ENCODE results near the gene TRIO.

TRIO gene

DNA sequence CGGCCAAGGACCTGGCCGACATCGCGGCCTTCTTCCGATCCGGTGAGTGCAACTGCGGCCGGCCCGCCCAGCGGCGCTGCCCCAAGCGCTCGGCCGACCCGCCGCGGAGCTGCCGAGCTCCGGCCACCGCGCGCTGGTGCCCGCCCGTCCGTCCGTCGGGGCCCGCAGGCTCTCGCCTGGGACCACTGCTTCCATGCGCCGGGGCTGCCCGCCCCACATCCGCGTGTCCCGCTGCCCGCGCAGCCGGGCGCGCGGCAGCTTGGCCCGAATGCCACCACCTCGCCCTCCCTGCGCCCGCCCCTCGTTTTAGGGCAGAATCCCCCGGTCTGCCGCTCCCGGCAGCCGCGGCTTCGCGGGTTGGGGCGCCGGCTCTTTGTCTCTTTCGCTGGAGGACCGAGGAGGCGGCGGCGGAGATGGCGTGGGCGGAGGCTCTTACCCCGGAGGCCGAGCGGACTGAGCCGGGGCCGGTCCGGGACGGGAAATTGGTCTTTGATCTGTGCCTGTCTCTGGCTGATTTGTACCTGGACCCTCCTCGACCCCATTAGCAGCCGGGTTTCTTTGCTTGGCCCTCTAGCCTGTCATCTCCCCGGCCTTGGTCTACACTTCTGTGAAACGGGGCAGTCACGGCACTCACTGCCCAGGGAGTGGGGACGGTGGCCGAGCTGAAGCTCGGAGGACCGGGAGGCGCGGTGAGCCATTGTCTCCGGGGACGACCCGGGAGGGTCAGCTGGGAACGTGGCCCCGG is 871 bp downstream of the TRIO start:
- Histone ChIP-seq H3K4me1 (ENCODE audit: control insufficient read depth in 2 of 2, insufficient read depth in 1 of 2, low read depth in 1 of 2, low read length in 2 of 2) (peaks cover 18 to 28% of the 10 kb centered on the region in 2 donors), H2BK5ac (ENCODE audit: low read length) (no peak overlapping the region), H3K79me1 (ENCODE audit: low read depth, low read length) (peaks cover 10% of the 10 kb centered on the region), H3K23ac (ENCODE audit: low read depth, low read length, poor library complexity) (peak overlapping the region; percentile 25), H2AK5ac (ENCODE audit: low read depth, low read length) (peak overlapping the region; percentile 85), H3K4ac (ENCODE audit: low read length) (no peak overlapping the region), H2AFZ (ENCODE audit: low read length) (peak overlapping the region; percentile 74), H3K18ac (ENCODE audit: low read length) (peak overlapping the region; percentile 92), H3K36me3 (replicated peaks in 1 of 2; ENCODE audit: control insufficient read depth in 2 of 2, insufficient read depth in 2 of 2, low read length in 2 of 2) (no peaks in the 10 kb centered on the region), H2BK120ac (ENCODE audit: low read depth, low read length) (peak overlapping the region; percentile 41), H2BK12ac (ENCODE audit: low read length) (no peak overlapping the region), H3K9me3 (replicated peaks in 1 of 2; ENCODE audit: control insufficient read depth in 2 of 2, insufficient read depth in 1 of 2, low read depth in 1 of 2, low read length in 2 of 2) (no peaks in the 10 kb centered on the region), H3K4me2 (ENCODE audit: insufficient read depth, low read length, poor library complexity, severe bottlenecking) (peak overlapping the region; percentile 79), H3K27ac (replicated peaks; ENCODE audit: low read length) (peak overlapping the region; percentile 94), H3K9ac (ENCODE audit: low read depth, low read length, poor library complexity) (peak overlapping the region; percentile 96), H4K8ac (ENCODE audit: low read depth, low read length) (no peak overlapping the region), H3K4me3 (ENCODE audit: low read length in 2 of 2) (peak overlapping the region; percentile 97 to 99), H3K27me3 (ENCODE audit: control insufficient read depth in 3 of 3, insufficient read depth in 3 of 3, low read depth in 1 of 3, low read length in 3 of 3) (no peaks in the 10 kb centered on the region), H3K14ac (ENCODE audit: low read length) (peak overlapping the region; percentile 87), H4K91ac (ENCODE audit: low read depth, low read length, poor library complexity) (no peak overlapping the region), H2BK15ac (ENCODE audit: low read length) (no peak overlapping the region)
- DNase-seq (ENCODE audit: low spot score), result no peak
- no CpG with 5 or more reads among the region's 85 CpGs for WGBS, 2 donors (ENCODE audit: extremely low coverage in 2 of 2, insufficient read length in 2 of 2, insufficient replicate concordance in 1 of 2)

DNA sequence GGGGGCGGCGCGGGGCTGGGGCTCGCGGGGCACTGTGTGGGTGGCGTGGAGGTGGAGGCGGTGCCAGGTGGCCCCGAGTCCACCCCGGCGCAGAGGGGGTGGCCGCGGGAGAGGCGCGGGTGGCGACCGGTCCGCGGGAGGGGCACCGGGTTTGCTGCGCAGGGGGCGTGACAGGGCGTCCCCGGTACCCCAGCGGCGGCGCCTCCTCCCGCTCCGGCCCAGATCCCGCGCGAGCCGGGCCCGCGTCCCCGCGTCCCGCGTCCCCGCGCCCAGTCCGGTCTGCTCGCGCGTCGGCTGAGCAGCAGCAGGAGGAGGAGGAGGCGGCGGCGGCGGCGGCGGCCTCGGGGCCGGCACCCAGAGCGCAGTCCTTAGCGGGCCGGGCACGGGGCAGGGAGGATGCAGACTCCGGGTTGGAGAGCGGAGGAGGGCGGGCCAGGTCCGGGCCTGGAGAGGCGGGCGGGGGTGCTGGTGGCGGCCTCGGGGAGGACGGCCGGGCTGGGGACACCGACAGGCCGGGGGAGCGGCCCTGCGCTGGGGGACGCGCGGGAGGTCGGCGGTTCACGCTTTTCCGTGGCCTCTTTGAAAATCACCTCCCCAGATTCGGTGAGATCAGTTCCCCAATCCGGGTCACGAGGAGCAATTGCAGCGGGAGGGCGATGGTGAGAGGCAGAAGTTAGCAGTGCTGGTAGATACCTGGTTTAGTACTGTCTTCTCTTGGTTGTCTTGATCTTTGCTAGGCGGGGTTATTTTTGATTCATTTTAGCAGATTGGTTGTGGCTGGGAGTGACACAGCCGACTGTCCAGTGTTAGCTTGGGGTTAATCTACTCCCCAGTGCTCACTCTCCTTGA is 1.7 kb downstream of the TRIO start:
- peak overlapping the region; percentile 96 for H3K9ac ChIP-seq (ENCODE audit: low read depth, low read length, poor library complexity)
- H2AK5ac ChIP-seq (ENCODE audit: low read depth, low read length), result peak overlapping the region; percentile 85
- peak; percentile 49 for DNase-seq (ENCODE audit: low spot score)
- WGBS, 2 donors (ENCODE audit: extremely low coverage in 2 of 2, insufficient read length in 2 of 2, insufficient replicate concordance in 1 of 2), result no CpG with 5 or more reads among the region's 85 CpGs
- no peaks in the 10 kb centered on the region for H3K36me3 ChIP-seq (replicated peaks in 1 of 2; ENCODE audit: control insufficient read depth in 2 of 2, insufficient read depth in 2 of 2, low read length in 2 of 2)
- H3K27me3 ChIP-seq (ENCODE audit: control insufficient read depth in 3 of 3, insufficient read depth in 3 of 3, low read depth in 1 of 3, low read length in 3 of 3), result no peaks in the 10 kb centered on the region
- peak overlapping the region; percentile 59 for H3K4ac ChIP-seq (ENCODE audit: low read length)
- H3K4me3 ChIP-seq (ENCODE audit: low read length in 2 of 2), result peak overlapping the region; percentile 97 to 99
- peaks cover 10% of the 10 kb centered on the region for H3K79me1 ChIP-seq (ENCODE audit: low read depth, low read length)
- no peak overlapping the region for H4K8ac ChIP-seq (ENCODE audit: low read depth, low read length)
- H2BK120ac ChIP-seq (ENCODE audit: low read depth, low read length), result no peak overlapping the region
- H3K9me3 ChIP-seq (replicated peaks in 1 of 2; ENCODE audit: control insufficient read depth in 2 of 2, insufficient read depth in 1 of 2, low read depth in 1 of 2, low read length in 2 of 2), result no peaks in the 10 kb centered on the region
- H3K4me2 ChIP-seq (ENCODE audit: insufficient read depth, low read length, poor library complexity, severe bottlenecking), result peak overlapping the region; percentile 79
- no peak overlapping the region for H2BK15ac ChIP-seq (ENCODE audit: low read length)
- peak overlapping the region; percentile 92 for H3K18ac ChIP-seq (ENCODE audit: low read length)
- no peak overlapping the region for H2BK12ac ChIP-seq (ENCODE audit: low read length)
- no peak overlapping the region for H3K27ac ChIP-seq (replicated peaks; ENCODE audit: low read length)
- H3K14ac ChIP-seq (ENCODE audit: low read length), result peak overlapping the region; percentile 31
- H2AFZ ChIP-seq (ENCODE audit: low read length), result peak overlapping the region; percentile 74
- peaks cover 25 to 36% of the 10 kb centered on the region in 2 donors for H3K4me1 ChIP-seq (ENCODE audit: control insufficient read depth in 2 of 2, insufficient read depth in 1 of 2, low read depth in 1 of 2, low read length in 2 of 2)
- H2BK5ac ChIP-seq (ENCODE audit: low read length), result no peak overlapping the region
- peak overlapping the region; percentile 25 for H3K23ac ChIP-seq (ENCODE audit: low read depth, low read length, poor library complexity)
- no peak overlapping the region for H4K91ac ChIP-seq (ENCODE audit: low read depth, low read length, poor library complexity)

DNA sequence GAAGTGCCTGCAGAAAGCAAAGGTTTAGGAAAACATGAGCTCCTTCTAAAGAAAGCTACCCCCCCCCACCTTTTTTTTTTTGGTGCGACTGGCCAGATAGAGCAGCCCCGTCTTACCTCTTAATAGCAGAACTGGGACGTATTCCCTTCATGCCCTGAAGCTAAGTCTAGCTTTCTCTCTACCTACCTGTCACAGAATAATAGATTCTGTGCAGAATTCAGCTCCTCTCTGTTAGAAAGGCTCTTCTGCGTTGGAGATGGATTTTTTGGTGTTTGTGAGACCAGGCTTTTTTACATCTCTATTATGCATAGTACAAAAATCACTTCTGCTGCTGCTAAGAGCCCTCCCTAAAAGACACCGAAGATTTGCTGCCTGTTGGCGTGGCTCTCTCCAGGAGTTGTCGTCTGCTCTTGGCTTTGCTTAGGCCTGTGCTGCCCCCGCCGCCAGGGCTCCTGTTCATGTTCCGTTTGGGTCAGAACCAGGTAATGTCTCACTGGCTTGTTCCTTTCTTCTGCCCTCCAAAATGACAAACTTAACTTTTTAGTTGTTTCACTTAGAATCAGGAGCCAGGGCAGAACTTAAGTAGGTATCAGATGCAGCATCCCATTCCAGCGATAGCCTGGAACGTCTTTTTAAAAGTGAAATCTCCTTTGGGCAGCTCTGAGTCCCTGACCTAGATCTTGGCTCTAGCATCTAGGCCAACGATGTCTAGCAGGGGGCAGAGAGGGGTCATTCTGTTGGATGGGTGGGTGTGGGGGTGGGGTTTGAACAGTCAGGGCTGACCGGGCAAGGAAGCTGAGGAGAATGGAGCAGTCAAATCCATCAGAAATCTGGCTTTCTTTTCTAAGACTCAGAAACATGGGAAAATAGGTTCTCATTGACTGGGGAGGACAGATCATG is 2.5 kb downstream of the TRIO start:
- Histone ChIP-seq H3K27ac (replicated peaks; ENCODE audit: low read length) (no peak overlapping the region), H3K4me2 (ENCODE audit: insufficient read depth, low read length, poor library complexity, severe bottlenecking) (peak overlapping the region; percentile 79), H3K9ac (ENCODE audit: low read depth, low read length, poor library complexity) (peak overlapping the region; percentile 96), H3K79me1 (ENCODE audit: low read depth, low read length) (peaks cover 10% of the 10 kb centered on the region), H3K27me3 (ENCODE audit: control insufficient read depth in 3 of 3, insufficient read depth in 3 of 3, low read depth in 1 of 3, low read length in 3 of 3) (no peaks in the 10 kb centered on the region), H3K36me3 (replicated peaks in 1 of 2; ENCODE audit: control insufficient read depth in 2 of 2, insufficient read depth in 2 of 2, low read length in 2 of 2) (no peaks in the 10 kb centered on the region), H2BK12ac (ENCODE audit: low read length) (no peak overlapping the region), H4K91ac (ENCODE audit: low read depth, low read length, poor library complexity) (no peak overlapping the region), H2AFZ (ENCODE audit: low read length) (peak overlapping the region; percentile 74), H2AK5ac (ENCODE audit: low read depth, low read length) (no peak overlapping the region), H2BK5ac (ENCODE audit: low read length) (no peak overlapping the region), H3K9me3 (replicated peaks in 1 of 2; ENCODE audit: control insufficient read depth in 2 of 2, insufficient read depth in 1 of 2, low read depth in 1 of 2, low read length in 2 of 2) (no peaks in the 10 kb centered on the region), H3K4me1 (ENCODE audit: control insufficient read depth in 2 of 2, insufficient read depth in 1 of 2, low read depth in 1 of 2, low read length in 2 of 2) (peaks cover 28 to 41% of the 10 kb centered on the region in 2 donors), H2BK15ac (ENCODE audit: low read length) (no peak overlapping the region), H3K4ac (ENCODE audit: low read length) (no peak overlapping the region), H3K23ac (ENCODE audit: low read depth, low read length, poor library complexity) (no peak overlapping the region), H4K8ac (ENCODE audit: low read depth, low read length) (no peak overlapping the region), H2BK120ac (ENCODE audit: low read depth, low read length) (no peak overlapping the region), H3K18ac (ENCODE audit: low read length) (no peak overlapping the region), H3K4me3 (ENCODE audit: low read length in 2 of 2) (peak overlapping the region; percentile 97 to 99), H3K14ac (ENCODE audit: low read length) (no peak overlapping the region)
- DNase-seq (ENCODE audit: low spot score), result no peak
- WGBS, 2 donors (ENCODE audit: extremely low coverage in 2 of 2, insufficient read length in 2 of 2, insufficient replicate concordance in 1 of 2), result no CpG with 5 or more reads among the region's 14 CpGs

All from neuronal stem cell (in vitro differentiated cells).